Endothelial cell of umbilical vein (primary cell): ENCODE measurements around the gene THBS1. TPM values are rescaled to one million over a fixed set of nuclear protein-coding genes. Genes with fewer than 3 reads are reported as not detected.
A peak's percentile ranks its signal among the peaks of the same experiment; 100 is the strongest.

Experiments
- BruUV-seq: library from RNA; stranded (reverse); fragments of 400-500 nt; replicated peaks from 2 replicates; lab custom pipeline; 2021; lab: Mats Ljungman, UMichigan
- CTCF ChIA-PET: fragments of 300-600, 350-600 bp; sonication (Branson Sonifier 250); formaldehyde crosslinking; loops from one replicate; lab custom pipeline; 2021; ENCODE audit warnings: antibody characterized with exemption, inconsistent platforms; lab: Charles Lee
- POLR2A ChIA-PET: fragments of 300-600, 350-600 bp; sonication (Branson Sonifier 250); formaldehyde crosslinking; loops from one replicate; lab custom pipeline; 2021; ENCODE audit warnings: antibody characterized with exemption, inconsistent platforms; lab: Charles Lee
- DNase-seq: peaks from one replicate; pipeline ENCODE4 v3.0.0-alpha.2; 2011; ENCODE audit warnings: low read depth, low spot score
- FAIRE-seq: peaks from 2 replicates; lab custom pipeline; 2011; peaks lifted over from hg19 to GRCh38; lab: Jason Lieb, UNC
- H2AFZ ChIP-seq: 2 replicates; pipeline ENCODE4 v1.6.0; 2012; ENCODE audit warnings: low read depth, low read length, control low read depth, inconsistent platforms
- H3K27ac ChIP-seq: 2 replicates; pipeline ENCODE4 v1.5.1; 2011; ENCODE audit warnings: low read depth, mild to moderate bottlenecking, control low read depth, low read length, moderate library complexity; ENCODE audit not compliant: insufficient read depth
- H3K27me3 ChIP-seq, 2 experiments: 2 replicates each; pipeline versions ENCODE4 v1.6.0 to v1.6.1; 2011; ENCODE audit warnings: low read length in 2 of 2, mixed read lengths in 1 of 2; ENCODE audit not compliant: control insufficient read depth in 2 of 2, insufficient read depth in 2 of 2
- H3K36me3 ChIP-seq, 2 experiments: 2 replicates in 1 of 2; 3 replicates in 1 of 2; pipeline ENCODE4 v1.5.1; 2011; ENCODE audit warnings: low read length in 2 of 2, mild to moderate bottlenecking in 1 of 2, moderate library complexity in 1 of 2; ENCODE audit not compliant: control insufficient read depth in 2 of 2, insufficient read depth in 2 of 2; ENCODE audit errors: extremely low read depth in 1 of 2
- H3K4me1 ChIP-seq: 3 replicates; pipeline ENCODE4 v1.5.1; 2011; ENCODE audit warnings: mild to moderate bottlenecking, low read length; ENCODE audit not compliant: control insufficient read depth, insufficient read depth; ENCODE audit errors: extremely low read depth
- H3K4me2 ChIP-seq: 2 replicates; pipeline ENCODE4 v1.6.1; 2011; ENCODE audit warnings: low read length, control low read depth, mixed read lengths; ENCODE audit not compliant: insufficient read depth
- H3K4me3 ChIP-seq, 3 experiments: fragments of 200-600 bp in 1 of 3; sonication (generic), shearing (Covaris generic) in 1 of 3; replicated peaks in 1 of 3; 2 replicates each; pipeline ENCODE4 v1.5.1; 2011 to 2016; ENCODE audit warnings: control low read depth in 3 of 3, low read length in 3 of 3, mild to moderate bottlenecking in 2 of 3, inconsistent platforms in 1 of 3, low read depth in 1 of 3, moderate library complexity in 1 of 3; ENCODE audit not compliant: insufficient read depth in 1 of 3
- H3K79me2 ChIP-seq: 2 replicates; pipeline ENCODE4 v1.6.0; 2012; ENCODE audit warnings: low read length, inconsistent platforms; ENCODE audit not compliant: control insufficient read depth, insufficient read depth
- H3K9ac ChIP-seq: replicated peaks from 2 replicates; pipeline ENCODE3; 2011; ENCODE audit warnings: low read length, control low read depth; ENCODE audit not compliant: insufficient read depth; ENCODE audit errors: extremely low read depth
- H3K9me1 ChIP-seq: replicated peaks from 3 replicates; pipeline ENCODE4 v1.6.0; 2011; ENCODE audit warnings: mild to moderate bottlenecking, low read length; ENCODE audit not compliant: control insufficient read depth, insufficient read depth; ENCODE audit errors: extremely low read depth
- H3K9me3 ChIP-seq: replicated peaks from 2 replicates; pipeline ENCODE4 v1.5.1; 2012; ENCODE audit warnings: low read length, inconsistent platforms; ENCODE audit not compliant: control insufficient read depth, insufficient read depth
- H4K20me1 ChIP-seq: replicated peaks from 2 replicates; pipeline ENCODE3; 2011; ENCODE audit warnings: mild to moderate bottlenecking, low read length; ENCODE audit not compliant: control insufficient read depth, insufficient read depth; ENCODE audit errors: extremely low read depth
- POLR2A ChIP-seq: IDR thresholded peaks from 2 replicates; pipeline ENCODE4 v1.6.1; 2012; ENCODE audit warnings: low read depth, mild to moderate bottlenecking, control low read depth, low read length
- POLR2AphosphoS5 ChIP-seq: IDR thresholded peaks from 2 replicates; pipeline ENCODE4 v1.6.1; 2012; ENCODE audit warnings: low read depth, mild to moderate bottlenecking, control low read depth, low read length, moderate library complexity; ENCODE audit not compliant: insufficient read depth
- dilution Hi-C: fragments of 300-500 bp; cut with MboI; formaldehyde crosslinking; loops from one replicate; pipeline ENCODE4 v1.15.0; 2019; ENCODE audit warnings: low sequenced_read_pairs; ENCODE audit not compliant: extremely low pct_ligation_motif_present
- intact Hi-C: fragments of 100-400 bp; cut with micrococcal nuclease; formaldehyde crosslinking; loops from one replicate; pipeline ENCODE4 v1.10.0; 2022
- polyA plus RNA-seq, 4 experiments: library from polyadenylated mRNA; depleted of rRNA in 3 of 4; stranded (reverse) in 3 of 4; unstranded in 1 of 4; fragments of >200 nt; gene quantifications; 2 replicates each; pipeline versions ENCODE4 v1.2.1 to v1.2.3, GENCODE V29; 2011 to 2012; ENCODE audit warnings: missing spikeins in 1 of 4
- total RNA-seq: library from RNA; stranded (reverse); gene quantifications from 2 replicates; pipeline ENCODE4 v1.2.3, GENCODE V29; 2021
- TF ChIP-seq, protein P1 (sequence below), 2 donors: IDR thresholded peaks; 1 replicate in 1 of 2; 2 replicates in 1 of 2; pipeline ENCODE4 v1.5.1; 2011; ENCODE audit warnings: low read length in 2 of 2, mild to moderate bottlenecking in 2 of 2, moderate library complexity in 2 of 2, control low read depth in 1 of 2, inconsistent platforms in 1 of 2, low read depth in 1 of 2; ENCODE audit not compliant: insufficient read depth in 1 of 2; ENCODE audit errors: extremely low read depth in 1 of 2

THBS1 gene
- total and polyA plus RNA-seq, 2 donors (not counting 3 experiments of a cell fraction or from before 2014, with no cell fraction given) = 6,293 to 8,883 TPM

GRCh38 chr15:39582977-39583595 is 2.2 kb downstream of the THBS1 start:
- FAIRE-seq (no peak), DNase-seq (peak; percentile 22)
- intact Hi-C loops (loop anchor here (5.0 kb wide), 1 partner anchor 741 kb away; no protein-coding TSS in a partner anchor), dilution Hi-C loops (no loop called here)
- peak; percentile 20 for TF ChIP-seq POLR2AphosphoS5
- TF ChIP-seq POLR2A = peak; percentile 99
- TF ChIP-seq, protein P1, sequence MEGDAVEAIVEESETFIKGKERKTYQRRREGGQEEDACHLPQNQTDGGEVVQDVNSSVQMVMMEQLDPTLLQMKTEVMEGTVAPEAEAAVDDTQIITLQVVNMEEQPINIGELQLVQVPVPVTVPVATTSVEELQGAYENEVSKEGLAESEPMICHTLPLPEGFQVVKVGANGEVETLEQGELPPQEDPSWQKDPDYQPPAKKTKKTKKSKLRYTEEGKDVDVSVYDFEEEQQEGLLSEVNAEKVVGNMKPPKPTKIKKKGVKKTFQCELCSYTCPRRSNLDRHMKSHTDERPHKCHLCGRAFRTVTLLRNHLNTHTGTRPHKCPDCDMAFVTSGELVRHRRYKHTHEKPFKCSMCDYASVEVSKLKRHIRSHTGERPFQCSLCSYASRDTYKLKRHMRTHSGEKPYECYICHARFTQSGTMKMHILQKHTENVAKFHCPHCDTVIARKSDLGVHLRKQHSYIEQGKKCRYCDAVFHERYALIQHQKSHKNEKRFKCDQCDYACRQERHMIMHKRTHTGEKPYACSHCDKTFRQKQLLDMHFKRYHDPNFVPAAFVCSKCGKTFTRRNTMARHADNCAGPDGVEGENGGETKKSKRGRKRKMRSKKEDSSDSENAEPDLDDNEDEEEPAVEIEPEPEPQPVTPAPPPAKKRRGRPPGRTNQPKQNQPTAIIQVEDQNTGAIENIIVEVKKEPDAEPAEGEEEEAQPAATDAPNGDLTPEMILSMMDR (IDR thresholded peaks at IDR 0.05; ENCODE audit: extremely low read depth in 1 of 2, insufficient read depth in 1 of 2, low read depth in 1 of 2, low read length in 2 of 2) = no peak
- no TSS peak for BruUV-seq
- H4K20me1 ChIP-seq = peaks cover 5% of the 10 kb centered on the region
- peaks cover 80% of the 10 kb centered on the region for H3K79me2 ChIP-seq
- ChIA-PET CTCF (interaction anchor here (1.2 to 1.3 kb wide), 2 partner anchors 174 to 411 kb away, joined by 3 read pairs; no protein-coding TSS in a partner anchor), POLR2A (interaction anchor here (1.1 to 9.9 kb wide), 8 partner anchors 8 to 587 kb away, joined by 3 to 118 read pairs (median 17); no protein-coding TSS in a partner anchor)
- H3K4me2 ChIP-seq = peak overlapping the region; percentile 82
- no peaks in the 10 kb centered on the region for H3K9me3 ChIP-seq
- H3K27me3 ChIP-seq = no peaks in the 10 kb centered on the region
- H3K4me3 ChIP-seq = peak overlapping the region; percentile 9 to 98 (median 97)
- H3K36me3 ChIP-seq = peaks cover 52 to 61% of the 10 kb centered on the region in 2 experiments
- peaks cover 38% of the 10 kb centered on the region for H3K4me1 ChIP-seq
- H3K9me1 ChIP-seq = no peaks in the 10 kb centered on the region
- peak overlapping the region; percentile 99 for H3K9ac ChIP-seq
- no peak overlapping the region for H2AFZ ChIP-seq
- H3K27ac ChIP-seq = peak overlapping the region; percentile 70
